ENCODE measurements around the gene KAT14.
"Not testable (repeated sequence)": the region's sequence is repeated elsewhere in the genome, so short reads cannot be mapped to it uniquely, and the experiment has no call there.

KAT14 gene

DNA sequence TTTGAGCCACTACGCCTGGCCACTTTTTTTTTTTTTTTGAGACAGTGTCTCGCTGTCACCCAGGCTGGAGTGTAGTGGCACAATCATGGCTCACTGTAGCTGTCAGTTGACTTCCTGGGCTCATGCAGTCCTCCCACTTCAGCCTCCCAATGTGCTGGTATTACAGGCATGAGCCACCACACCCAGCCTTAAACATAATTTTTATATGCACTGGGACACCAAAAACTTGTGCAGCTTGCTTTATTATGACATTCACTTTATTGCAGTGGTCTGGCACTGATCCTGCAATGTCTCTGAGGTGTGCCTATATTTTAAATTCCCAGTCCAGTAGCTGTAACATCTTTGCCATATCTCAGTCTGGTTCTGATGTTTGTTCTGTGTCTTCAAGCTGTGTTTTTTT lies 34.7 kb downstream of the KAT14 start:
- CTCF ChIA-PET = no interaction called here
- H3K4me3 ChIP-seq (ENCODE audit: low read depth, low read length) = no peak overlapping the region
- POLR2A ChIA-PET = interaction anchor here (0.7 kb wide), 1 partner anchor 198 kb away, joined by 3 read pairs; no protein-coding TSS in a partner anchor
- TF ChIP-seq, protein P1, sequence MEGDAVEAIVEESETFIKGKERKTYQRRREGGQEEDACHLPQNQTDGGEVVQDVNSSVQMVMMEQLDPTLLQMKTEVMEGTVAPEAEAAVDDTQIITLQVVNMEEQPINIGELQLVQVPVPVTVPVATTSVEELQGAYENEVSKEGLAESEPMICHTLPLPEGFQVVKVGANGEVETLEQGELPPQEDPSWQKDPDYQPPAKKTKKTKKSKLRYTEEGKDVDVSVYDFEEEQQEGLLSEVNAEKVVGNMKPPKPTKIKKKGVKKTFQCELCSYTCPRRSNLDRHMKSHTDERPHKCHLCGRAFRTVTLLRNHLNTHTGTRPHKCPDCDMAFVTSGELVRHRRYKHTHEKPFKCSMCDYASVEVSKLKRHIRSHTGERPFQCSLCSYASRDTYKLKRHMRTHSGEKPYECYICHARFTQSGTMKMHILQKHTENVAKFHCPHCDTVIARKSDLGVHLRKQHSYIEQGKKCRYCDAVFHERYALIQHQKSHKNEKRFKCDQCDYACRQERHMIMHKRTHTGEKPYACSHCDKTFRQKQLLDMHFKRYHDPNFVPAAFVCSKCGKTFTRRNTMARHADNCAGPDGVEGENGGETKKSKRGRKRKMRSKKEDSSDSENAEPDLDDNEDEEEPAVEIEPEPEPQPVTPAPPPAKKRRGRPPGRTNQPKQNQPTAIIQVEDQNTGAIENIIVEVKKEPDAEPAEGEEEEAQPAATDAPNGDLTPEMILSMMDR (IDR thresholded peaks at IDR 0.05; ENCODE audit: insufficient read depth, low read length, missing control alignments) = no peak
- no peak for DNase-seq (ENCODE audit: low read depth, low spot score)

- TF ChIP-seq, protein P1 (IDR thresholded peaks at IDR 0.05; ENCODE audit: insufficient read depth, low read length, missing control alignments) = no peak
- POLR2A ChIA-PET = interaction anchor here (0.6 kb wide), 1 partner anchor 1398 kb away, joined by 3 read pairs; no protein-coding TSS in a partner anchor
- CTCF ChIA-PET = no interaction called here
- H3K4me3 ChIP-seq (ENCODE audit: low read depth, low read length) = no peak overlapping the region
- no peak for DNase-seq (ENCODE audit: low read depth, low spot score)
These were observed 37.4 kb downstream of the KAT14 start for GRCh38 chr20:18174906-18175683.

- CTCF ChIA-PET = no interaction called here
These were observed 38.7 kb downstream of the KAT14 start for GRCh38 chr20:18176318-18176785.

DNA sequence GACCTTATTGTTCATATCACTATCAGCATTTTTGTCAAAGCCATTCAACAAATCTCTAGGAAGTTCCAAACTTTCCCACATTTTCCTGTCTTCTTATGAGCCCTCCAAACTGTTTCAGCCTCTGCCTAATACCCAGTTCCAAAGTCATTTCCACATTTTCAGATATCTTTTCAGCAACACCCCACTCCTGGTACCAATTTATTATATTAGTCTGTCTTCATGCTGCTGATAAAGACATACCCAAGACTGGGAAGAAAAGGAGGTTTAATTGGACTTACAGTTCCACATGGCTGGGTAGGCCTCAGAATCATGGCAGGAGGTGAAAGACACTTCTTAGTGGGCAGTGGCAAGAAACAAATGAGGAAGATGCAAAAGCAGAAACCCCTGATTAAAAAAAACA lies 42.7 kb downstream of the KAT14 start:
- CTCF ChIA-PET; DNase-seq (ENCODE audit: low read depth, low spot score); POLR2A ChIA-PET; H3K4me3 ChIP-seq (ENCODE audit: low read depth, low read length): not testable (repeated sequence)

More at GRCh38 chr20:18176318-18176785, 38.7 kb downstream of the KAT14 start:
- no peak overlapping the region for H3K4me3 ChIP-seq (ENCODE audit: low read depth, low read length)
- TF ChIP-seq, protein P1 (IDR thresholded peaks at IDR 0.05; ENCODE audit: insufficient read depth, low read length, missing control alignments) = no peak
- POLR2A ChIA-PET = no interaction called here
- no peak for DNase-seq (ENCODE audit: low read depth, low spot score)

GRCh38 chr20:18180815-18181214 lies 43.2 kb downstream of the KAT14 start:
- TF ChIP-seq, protein P1 (IDR thresholded peaks at IDR 0.05; ENCODE audit: insufficient read depth, low read length, missing control alignments) = no peak
- POLR2A ChIA-PET = no interaction called here
- CTCF ChIA-PET = no interaction called here

DNA sequence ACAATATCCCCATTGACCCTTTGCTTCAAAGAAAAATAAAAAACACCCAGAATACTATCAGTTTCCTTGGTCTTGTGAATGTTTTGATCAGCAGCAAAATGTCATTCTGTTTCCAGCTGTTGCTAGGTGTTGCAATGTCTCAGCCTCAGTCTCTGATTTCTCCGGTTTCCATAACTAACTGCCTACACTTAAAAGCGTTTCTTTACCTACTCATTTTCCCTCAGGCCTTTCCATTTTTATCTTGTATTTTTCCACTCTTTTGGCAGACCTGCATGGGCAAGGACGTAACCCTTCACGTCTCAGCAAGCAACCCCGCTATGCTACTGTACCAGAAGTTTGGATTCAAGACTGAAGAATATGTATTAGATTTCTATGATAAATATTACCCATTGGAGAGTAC lies 49.4 kb downstream of the KAT14 start:
- DNase-seq (ENCODE audit: low read depth, low spot score) = no peak
- TF ChIP-seq, protein P1 (IDR thresholded peaks at IDR 0.05; ENCODE audit: insufficient read depth, low read length, missing control alignments) = no peak
- no peak overlapping the region for H3K4me3 ChIP-seq (ENCODE audit: low read depth, low read length)
- ChIA-PET POLR2A (no interaction called here), CTCF (no interaction called here)

More at GRCh38 chr20:18180815-18181214, 43.2 kb downstream of the KAT14 start:
- no peak for DNase-seq (ENCODE audit: low read depth, low spot score)
- no peak overlapping the region for H3K4me3 ChIP-seq (ENCODE audit: low read depth, low read length)

- TF ChIP-seq, protein P1 (IDR thresholded peaks at IDR 0.05; ENCODE audit: insufficient read depth, low read length, missing control alignments) = no peak
- DNase-seq (ENCODE audit: low read depth, low spot score) = peak; percentile 34
- ChIA-PET POLR2A (no interaction called here), CTCF (no interaction called here)
- no peak overlapping the region for H3K4me3 ChIP-seq (ENCODE audit: low read depth, low read length)
These were observed 50.8 kb downstream of the KAT14 start for GRCh38 chr20:18188434-18188833.
